Brain pericyte (primary cell): ENCODE measurements around the gene ATP6V0A4.
"Not testable (repeated sequence)": the region's sequence is repeated elsewhere in the genome, so short reads cannot be mapped to it uniquely, and the experiment has no call there.

Experiments used
- DNase-seq: peaks from one replicate; pipeline ENCODE4 v3.0.0-alpha.2; 2012; ENCODE audit warnings: low read depth, low spot score

The ATP6V0A4 gene

DNA sequence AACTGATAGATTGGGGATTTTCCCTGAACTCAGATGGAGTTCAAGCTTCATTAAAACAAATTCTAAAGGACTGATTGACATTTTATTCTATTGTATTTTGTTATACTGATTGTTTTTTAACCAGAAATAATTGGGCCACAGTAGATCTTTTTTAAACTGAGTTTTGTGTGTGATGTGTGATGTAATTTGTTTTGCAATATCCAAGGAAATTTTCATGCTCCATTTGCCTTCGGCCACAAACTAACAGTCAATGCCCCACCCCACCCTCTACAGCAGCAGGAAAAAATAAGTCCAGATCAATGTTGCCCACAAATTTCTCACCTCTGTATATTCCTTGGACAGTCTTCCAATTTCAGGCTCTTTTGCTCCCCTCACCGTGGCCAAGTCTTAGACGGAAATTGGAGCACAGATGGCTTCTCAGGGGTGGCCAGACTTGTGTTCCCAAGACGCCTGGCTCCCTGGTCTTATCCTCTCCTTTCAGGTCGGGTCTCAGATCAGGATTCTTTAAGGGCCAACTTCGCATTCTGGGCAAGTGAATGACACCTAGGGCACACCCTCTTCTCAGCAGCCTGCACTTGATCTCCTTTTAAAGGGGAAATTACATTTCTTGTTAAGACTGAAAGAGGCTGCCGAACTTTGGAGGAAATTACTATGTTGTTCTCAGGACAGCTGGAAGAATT is 97.0 kb downstream of the ATP6V0A4 start, which contains the start of gene SVOPL:
SVOPL (minus strand) TSS at position 506 of the 680 bp plus-strand sequence. CDS start 22,317 bp downstream, outside the sequence.
- DNase-seq: no peak

DNA sequence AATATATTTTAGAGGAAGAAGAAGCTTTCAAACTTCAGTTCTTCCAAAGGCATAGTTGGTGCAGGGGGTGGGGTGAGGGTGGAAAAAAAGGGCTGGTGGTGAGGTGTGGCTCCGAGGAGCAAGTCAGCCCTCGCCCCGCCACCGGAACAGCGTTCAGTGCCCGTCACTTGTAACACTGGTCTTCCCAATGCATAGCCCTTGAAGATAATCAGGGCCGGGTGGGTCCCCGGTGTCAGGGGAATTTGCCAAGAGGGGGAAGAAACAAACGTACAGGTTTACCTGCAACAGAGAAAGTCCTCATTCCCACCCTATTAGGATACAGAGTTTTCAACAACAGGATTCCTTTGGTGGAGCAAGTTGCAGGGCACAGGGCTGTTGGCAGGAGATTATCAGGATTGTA is 98.3 kb downstream of the ATP6V0A4 start:
- DNase-seq: no peak

DNA sequence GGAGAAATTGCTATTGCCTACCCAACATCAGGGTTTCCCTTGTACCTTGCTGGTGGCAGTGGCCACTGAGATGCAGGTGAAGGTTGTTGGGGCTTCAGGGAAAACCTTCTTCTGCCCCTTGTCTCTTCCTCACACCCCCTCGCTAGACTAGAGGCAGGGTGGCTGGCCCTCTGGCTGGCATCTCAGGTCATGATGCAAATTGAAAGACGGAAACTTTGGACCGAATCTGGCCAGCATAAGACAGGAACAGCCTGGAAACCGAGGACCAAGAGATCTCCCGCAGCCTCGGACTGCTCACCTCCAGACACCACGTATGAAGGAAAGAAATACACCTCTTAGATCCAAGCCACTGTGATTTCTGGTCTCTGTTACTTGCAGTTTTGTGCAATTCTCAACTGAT is 99.7 kb downstream of the ATP6V0A4 start:
- DNase-seq: no peak

DNA sequence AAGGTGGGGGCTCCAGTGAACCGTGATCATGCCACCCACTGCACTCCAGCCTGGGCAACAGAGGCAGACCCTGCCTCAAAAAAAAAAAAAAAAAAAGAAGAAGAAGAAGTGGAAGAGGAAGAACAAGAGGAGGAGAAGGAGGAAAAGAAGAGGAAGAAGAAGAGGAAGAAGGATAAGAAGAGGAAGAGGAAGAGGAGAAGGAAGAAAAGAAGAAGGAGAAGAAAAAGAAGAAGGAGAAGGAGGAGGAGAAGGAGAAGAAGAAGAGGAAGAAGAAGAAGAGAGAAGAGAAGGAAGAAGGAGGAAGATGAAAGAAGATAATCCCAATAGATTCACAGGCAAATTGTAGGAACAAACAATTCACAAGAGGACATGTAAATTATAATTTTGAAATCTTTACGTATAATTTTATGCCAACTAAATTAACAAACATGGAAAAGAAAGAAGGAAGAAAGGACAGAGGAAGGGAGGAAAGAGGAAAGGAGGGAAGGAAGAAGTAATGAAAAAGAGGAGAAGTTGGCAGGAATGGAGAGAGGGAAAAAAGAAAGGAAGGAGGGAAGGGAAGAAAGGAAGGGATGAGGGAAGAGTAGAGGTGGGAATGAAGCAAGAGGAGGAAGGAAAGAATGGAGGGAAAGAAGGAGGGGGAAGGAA is 100.3 kb downstream of the ATP6V0A4 start:
- DNase-seq: no peak

DNA sequence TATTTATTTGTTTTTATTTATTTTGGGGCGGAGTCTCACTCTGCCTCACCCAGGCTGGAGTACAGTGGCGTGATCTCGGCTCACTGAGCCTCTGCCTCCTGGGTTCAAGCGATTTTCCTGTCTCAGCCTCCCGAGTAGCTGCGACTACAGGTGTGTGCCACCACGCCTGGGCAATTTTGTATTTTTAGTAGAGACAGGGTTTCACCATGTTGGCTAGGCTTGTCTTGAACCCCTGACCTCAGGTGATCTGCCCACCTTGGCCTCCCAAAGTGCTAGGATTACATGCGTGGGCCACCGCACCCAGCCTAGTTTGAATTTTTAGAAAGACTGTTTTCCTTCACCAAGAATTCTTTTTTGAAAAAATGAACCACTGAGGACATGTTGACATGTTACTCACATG is 102.2 kb downstream of the ATP6V0A4 start:
- DNase-seq: not testable (repeated sequence)

DNA sequence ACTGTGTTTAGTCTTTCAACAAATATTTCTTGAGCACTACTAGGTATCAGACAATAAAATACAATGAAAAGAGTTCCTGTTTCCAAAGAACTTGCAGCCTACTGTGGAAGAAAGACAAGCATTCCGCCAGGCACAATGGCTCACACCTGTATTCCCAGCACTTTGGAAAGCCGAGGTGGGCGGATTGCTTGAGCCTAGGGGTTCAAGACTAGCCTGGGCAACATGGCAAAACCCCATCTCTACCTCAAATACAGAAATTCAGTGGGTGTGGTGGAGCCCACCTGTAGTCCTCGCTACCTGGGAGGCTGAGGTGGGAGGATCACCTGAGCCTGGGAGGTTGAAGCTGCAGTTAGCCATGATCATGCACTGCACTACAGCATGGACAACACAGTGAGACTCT is 102.9 kb downstream of the ATP6V0A4 start:
- no peak for DNase-seq

DNA sequence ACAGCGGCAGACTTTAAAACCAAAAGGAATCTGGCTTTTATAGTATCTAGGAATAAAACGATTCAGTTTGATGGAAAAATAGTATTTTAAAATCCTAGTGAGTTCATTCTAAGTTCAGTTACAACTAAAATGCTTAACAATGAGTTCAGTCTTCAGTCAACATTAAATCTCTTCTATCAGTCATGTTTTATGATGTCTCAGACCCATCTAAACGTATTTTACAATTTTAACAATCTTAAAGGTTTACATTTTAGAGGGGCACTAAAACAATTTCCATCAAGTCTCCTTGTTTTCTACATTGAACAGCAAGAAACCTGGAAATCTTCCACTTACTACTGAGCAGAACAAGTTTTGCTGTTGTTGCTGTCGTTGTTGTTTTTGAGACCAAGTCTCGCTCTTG is 106.8 kb downstream of the ATP6V0A4 start:
- DNase-seq: no peak

DNA sequence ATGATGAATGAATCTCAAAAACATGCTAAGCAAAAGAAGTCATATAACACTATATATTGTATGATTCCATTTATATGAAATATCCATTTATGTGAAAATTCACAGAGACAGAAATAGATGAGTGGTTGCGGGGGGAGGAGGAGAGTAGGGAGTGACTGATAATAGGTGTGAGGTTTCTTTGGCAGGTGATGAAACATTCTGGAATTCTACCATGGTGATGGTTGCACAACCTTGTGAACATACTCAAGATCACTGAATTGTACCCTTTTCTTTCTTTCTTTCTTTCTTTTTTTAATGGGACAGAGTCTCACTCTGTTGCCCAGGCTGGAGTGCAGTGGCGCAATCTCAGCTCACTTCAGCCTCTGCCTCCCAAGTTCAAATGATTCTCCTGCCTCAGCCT is 107.5 kb downstream of the ATP6V0A4 start:
- DNase-seq: no peak

DNA sequence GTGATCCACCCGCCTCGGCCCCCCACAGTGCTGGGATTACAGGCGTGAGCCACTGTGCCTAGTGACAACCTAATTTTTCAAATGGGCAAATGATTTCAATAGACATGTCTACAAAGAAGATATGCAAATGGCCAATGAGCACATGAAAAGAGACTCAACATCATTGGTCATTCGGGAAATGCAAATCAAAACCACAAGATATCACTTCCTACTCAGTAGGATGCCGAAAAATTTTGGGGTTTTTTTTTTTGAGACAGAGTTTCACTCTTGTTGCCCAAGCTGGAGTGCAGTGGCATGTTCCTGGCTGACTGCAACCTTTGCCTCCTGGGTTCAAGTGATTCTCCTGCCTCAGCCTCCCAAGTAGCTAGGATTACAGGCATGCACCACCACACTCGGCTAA is 110.0 kb downstream of the ATP6V0A4 start:
- DNase-seq: not testable (repeated sequence)

DNA sequence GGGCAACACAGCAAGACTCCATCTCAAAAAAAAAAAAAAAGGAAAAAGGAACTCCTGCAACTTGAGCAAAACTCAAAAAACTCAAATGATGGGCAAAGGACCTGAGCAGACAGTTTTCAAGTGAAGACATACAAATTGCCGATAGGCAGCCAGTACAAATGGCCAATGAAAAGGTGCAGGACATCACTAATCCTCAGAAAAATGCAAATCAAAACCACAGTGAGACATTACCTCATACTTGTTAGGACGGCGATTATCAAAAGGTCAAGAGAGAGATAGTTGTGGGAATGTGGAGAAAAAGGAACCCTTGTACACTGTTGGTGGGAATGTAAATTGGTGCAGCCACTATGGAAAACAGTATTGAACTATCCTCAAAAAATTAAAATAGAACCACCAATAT is 113.7 kb downstream of the ATP6V0A4 start:
- no peak for DNase-seq

DNA sequence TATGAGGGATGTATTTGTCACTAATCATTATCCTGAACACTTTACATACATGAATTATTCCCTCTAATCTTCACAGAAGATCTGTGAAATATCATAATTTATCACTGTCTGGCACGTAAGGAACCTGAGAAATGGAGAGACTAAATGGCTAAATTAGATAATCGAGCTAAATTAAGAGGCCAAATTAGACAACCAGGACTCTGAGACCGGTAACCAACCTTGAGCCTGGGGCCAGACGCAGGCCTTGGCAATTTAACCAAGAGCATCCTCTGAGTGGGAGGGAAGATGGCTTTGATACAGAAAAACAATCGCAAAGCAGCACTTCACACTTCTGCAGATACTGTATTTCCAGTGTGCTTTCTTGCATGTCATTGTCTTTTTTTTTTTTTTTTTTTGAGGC is 118.2 kb downstream of the ATP6V0A4 start:
- DNase-seq: no peak

DNA sequence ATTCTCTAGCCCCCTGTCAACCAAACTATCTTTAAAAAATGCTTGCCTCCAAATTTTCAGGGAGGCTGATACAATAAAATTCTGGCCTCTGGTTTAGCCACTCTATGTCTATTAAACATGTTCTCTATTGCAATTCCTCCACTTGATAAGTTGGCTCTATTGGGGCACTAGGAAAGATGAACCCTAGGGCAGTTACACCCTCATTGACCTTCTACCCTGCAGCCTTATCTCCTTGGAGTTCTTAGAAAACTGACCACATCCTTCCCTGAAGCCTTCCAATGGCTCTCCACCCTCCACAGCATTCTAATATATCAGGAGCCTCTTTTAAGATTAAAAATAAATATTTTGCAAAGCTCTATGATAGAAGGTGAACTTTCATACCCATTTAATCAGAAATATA is 127.4 kb downstream of the ATP6V0A4 start:
- no peak for DNase-seq

DNA sequence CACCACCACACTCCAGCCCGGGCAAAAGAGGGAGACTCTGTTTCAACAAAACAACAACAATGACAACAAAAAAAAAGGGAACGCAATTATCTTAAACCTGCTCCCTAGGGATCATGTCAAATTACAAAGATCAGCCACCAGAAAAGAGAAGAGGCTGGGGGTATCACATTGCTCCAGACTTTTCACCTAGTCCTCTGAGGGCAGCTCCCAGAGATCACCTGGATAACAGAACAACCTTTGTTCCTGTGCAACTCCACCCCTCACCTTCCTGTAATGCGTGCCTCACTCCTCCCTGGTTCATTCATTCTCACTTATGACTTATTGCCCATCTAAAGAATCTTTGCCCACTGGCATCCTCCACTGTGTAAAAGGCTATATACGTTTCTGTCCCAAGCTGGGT is 128.6 kb downstream of the ATP6V0A4 start:
- DNase-seq: no peak

DNA sequence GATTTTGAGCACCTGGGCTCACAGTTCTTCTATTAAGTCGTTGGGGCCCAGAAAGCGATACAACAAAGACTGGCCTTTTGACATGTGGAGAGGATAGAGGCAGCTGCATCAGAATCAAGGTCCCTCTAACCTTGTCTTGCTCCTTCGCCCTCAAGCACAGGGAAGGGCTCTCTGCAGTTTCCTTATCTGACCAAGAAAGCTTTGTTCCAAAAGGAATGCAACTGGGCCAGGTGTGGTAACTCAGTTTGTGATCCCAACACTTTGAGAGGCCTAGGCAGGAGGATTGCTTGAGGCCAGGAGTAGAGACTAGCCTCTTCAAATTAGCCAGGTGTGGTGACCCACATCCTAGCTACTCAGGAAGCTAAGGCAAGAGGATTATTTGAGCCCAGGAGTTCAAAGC is 129.1 kb downstream of the ATP6V0A4 start:
- no peak for DNase-seq

DNA sequence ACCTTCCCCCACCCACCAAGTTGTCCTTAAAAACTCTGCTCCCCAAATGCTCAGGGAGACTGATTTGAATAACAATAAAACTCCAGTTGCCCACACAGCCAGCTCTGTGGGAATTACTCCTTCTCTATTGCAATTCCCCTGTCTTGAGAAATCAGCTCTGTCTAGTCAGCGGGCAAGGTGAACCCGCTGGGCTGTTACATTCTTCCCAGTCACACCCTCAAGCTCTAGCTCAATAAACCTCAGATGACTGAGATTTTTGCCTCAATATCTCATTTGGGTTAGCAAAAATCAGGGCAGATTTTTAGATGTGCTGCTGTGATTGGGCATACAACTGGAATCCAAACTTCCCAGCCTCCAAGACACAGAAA is 129.8 kb downstream of the ATP6V0A4 start:
- no peak for DNase-seq

DNA sequence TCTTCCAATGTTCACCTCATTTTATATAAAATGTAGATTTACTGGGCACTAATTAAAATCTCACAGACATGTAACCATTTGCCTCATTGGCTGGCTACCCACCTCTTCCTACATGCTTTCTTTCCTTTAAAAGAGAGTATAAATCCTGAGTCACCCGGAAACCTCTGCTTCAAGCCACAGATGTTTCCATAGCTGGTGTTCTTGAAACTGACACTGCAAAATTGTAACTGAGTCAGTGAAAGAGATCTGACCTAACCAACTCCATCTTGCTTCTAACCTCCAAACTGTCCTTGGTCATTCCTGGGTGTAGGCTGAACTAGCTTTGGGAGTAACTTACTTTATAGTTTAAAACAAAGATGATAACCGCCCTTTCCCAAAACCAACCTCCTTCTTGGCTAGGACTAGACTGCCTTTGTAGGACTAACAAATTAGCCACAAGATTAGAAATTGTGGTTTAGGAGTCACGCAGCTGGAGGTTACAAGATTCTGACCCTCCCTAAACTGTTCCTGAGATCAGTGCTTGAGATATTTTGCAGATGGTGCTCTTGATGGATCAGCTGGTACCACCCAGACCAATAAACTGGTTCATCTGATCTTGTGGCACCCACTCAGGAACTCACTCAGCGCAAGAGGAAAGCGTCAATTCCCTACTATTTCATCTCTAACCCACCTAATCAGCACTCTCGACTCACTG is 130.3 kb downstream of the ATP6V0A4 start:
- no peak for DNase-seq

DNA sequence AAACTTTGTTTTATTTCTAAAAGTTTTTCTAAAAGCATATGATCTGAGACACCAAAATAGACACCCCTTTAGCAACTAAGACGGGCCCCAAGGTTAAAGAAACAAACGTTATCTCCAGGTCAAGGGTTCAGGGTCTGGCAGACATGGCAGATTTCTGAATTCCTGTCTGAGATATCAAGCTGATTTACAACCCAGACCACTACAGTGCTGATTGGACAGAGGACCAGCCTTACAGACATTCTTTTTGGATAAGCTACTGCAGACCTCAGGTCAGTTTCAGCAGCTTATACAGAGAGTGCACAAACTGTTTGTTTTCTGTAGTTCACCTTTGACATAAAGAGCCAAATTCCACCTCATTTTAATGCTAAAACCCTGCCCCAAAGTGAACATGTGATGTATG is 131.6 kb downstream of the ATP6V0A4 start:
- no peak for DNase-seq

DNA sequence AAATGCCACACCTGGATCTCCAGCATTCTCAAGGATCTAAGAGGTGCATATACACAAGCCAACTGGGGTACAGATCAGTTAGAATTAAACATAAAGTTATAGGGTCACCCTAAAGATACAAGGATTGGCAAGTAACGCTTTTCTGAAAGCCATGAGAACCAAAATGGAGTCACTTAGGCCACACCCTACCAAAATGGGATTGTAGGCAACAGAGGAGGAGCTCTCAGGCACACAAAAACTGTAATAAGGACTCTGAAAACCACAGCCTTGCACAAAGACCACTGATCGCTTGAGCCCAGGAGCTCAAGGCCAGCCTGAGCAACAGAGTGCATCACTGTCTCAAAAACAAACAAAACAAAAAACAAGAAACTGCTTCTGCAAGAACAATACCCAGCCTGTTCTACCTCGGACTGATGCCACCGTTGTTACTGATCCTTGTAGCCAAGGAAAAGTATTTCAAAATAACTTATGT is 132.3 kb downstream of the ATP6V0A4 start:
- DNase-seq: no peak

DNA sequence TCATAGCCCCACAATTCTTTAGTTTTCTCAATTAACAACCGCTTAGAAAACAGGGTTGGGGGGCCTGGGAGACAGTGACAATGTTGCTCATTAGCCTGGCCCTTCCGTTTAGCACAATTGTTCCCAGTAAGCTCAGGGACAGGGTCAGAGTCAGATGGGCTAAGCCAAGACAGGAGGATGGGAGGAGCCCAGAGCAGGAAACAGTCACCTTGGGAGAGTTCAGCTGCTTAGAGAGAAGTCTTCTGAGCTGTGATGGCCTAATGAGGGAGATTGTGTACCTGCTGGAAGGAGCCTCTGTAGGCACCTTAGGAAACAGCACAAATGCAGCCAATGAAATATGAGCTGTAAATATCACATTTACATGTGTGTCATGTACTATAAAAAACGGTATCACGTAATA is 132.7 kb downstream of the ATP6V0A4 start:
- DNase-seq: no peak

DNA sequence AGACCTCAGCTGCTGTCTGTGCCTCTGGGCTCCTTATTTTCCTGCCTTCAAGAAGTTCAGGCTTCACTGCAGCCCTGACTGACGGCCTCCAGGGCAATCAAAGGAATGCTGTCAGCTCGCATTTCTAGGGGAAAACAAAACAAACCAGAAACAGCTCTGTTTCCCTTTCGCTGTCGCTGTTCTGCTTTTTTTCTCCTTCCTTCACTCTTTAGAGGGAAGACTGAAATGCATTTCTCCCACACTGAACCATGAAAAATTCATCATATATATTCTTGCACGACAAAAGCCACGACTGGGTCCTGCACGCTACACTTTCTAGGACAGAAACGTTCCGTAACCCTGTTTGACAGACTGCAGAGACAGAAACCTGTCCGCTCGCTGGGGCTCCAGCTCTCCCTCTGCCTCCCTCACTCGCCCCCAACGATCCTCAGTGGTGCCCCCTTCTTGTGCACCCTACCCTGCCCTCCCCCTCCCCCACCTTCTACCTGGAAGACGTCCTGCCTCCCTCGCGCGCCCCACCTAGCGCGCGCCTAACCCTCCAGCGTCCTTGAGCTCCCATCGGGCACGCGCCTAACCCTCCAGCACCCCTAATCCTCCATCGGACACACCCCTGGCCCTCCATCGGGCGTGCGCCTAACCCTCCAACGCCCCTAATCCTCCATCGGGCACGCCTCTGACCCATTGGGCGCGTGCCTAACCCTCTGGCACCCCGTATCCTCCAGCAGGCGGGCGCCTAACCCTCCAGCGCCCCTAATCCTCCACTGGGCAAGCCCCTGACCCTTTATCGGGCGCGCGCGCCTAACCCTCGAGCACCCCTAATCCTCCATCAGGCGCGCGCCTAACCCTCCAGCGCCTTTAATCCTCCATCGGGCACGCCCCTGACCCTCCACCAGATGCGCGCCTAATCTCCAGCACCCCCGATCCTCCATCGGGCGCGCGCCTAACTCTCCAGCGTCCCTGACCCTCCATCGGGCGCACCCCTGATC is 134.0 kb downstream of the ATP6V0A4 start:
- no peak for DNase-seq

DNA sequence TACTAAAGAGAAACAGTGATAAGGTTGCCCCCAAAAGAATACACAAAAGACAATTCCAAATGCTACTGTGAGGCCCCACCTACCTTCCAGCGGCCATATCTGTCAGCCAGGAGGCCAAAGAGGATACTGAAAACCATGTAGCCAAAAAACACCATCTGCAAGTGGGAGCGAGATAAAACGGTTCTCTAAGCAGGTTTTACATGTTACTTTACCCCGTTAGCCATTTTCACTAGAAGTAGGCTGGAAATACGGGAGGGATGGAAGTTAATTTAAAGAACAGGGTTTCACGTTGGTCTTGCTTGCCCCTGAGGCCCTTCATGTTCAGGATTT is 135.0 kb downstream of the ATP6V0A4 start:
- DNase-seq: no peak
